Choroid plexus epithelial cell (primary cell): ENCODE results near the gene CDH26.

Experiments
- DNase-seq: peaks from one replicate; pipeline ENCODE4 v3.0.0-alpha.2; 2010; ENCODE audit warnings: low read depth
- H3K4me3 ChIP-seq: 2 replicates; pipeline ENCODE4 v1.5.1; 2011; ENCODE audit warnings: low read depth, mild to moderate bottlenecking, control low read depth, low read length, moderate library complexity
- CTCF ChIP-seq: conservative IDR thresholded peaks from 2 replicates; pipeline ENCODE4 v1.5.1; 2011; ENCODE audit warnings: low read depth, mild to moderate bottlenecking, control low read depth, inconsistent platforms, low read length, moderate library complexity

The CDH26 gene

GRCh38 chr20:60022849-60023248 is 64.6 kb downstream of the CDH26 start:
- no peak overlapping the region for H3K4me3 ChIP-seq
- no peak for DNase-seq
- TF ChIP-seq CTCF: no peak

- no peak overlapping the region for H3K4me3 ChIP-seq
- no peak for TF ChIP-seq CTCF
- no peak for DNase-seq
Measured at GRCh38 chr20:60024245-60024644, 66.0 kb downstream of the CDH26 start.

DNA sequence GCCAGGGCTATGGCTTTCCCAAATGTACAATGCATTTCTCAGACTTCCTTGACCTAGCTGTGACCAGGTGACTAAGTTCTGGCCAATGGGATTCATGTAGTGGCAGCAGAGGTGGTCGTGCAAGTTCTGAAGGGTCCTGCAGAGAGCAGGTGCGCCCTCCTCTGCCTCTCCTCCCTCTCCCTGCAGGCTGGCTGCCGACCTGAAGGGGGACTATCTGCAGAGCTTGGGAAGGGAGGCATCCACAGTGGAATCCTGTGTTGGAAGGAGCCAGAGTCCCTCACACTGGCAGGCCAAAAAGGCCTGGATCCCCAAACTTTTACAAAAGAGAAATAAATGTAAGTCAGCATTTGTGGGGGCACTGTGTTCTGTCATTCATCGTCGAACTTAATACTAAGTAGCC is 66.6 kb downstream of the CDH26 start:
- TF ChIP-seq CTCF: no peak
- DNase-seq: no peak
- H3K4me3 ChIP-seq: no peak overlapping the region

- no peak overlapping the region for H3K4me3 ChIP-seq
- DNase-seq: no peak
- no peak for TF ChIP-seq CTCF
Measured at GRCh38 chr20:60026010-60026409, 67.8 kb downstream of the CDH26 start.

GRCh38 chr20:60030471-60030870 is 72.2 kb downstream of the CDH26 start:
- no peak overlapping the region for H3K4me3 ChIP-seq
- DNase-seq: no peak
- no peak for TF ChIP-seq CTCF

DNA sequence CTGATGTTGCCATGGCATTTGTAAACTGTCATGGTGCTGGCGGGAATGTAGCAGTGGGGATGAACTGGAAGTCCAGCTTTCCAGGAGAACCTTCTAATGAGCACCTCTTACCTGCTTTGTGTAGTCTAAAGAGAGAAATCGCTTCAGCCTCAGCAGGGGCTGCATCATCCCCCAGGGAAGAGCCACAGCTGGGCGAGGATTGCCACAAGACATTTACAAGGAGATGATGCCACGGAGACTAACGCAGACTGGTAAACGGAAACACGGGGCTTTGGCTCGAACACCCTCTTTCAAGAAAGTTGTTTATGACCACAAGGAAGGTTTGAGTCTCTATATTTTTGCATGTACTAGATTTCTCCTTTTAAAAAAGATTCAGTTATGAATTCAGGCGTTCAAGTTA is 72.9 kb downstream of the CDH26 start:
- H3K4me3 ChIP-seq: no peak overlapping the region
- DNase-seq: no peak
- no peak for TF ChIP-seq CTCF

GRCh38 chr20:60034231-60035110 is 76.2 kb downstream of the CDH26 start:
- H3K4me3 ChIP-seq: no peak overlapping the region
- TF ChIP-seq CTCF: no peak
- DNase-seq: no peak
